Measurements from ENCODE around the gene LRRTM3.

The LRRTM3 gene

DNA sequence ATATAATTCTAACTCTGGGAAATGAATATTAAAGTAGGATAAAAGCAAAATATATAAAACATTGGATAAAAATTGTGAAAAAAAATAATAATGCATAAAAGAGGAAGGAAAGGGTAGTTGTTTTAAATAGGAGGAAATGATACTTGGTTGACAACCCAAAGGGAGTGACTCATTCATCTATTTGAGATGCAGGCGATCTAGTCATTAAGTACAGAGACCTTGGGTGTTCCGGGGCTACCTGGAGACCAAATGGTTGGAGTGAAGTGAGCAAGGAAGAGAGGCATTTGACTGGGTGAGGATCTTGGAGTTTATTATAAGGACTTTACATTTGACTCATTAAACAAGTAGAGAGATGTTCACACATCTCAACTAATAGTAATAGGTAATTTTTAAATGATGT, 111.0 kb downstream of the LRRTM3 start:
- DNase-seq: no peak

DNA sequence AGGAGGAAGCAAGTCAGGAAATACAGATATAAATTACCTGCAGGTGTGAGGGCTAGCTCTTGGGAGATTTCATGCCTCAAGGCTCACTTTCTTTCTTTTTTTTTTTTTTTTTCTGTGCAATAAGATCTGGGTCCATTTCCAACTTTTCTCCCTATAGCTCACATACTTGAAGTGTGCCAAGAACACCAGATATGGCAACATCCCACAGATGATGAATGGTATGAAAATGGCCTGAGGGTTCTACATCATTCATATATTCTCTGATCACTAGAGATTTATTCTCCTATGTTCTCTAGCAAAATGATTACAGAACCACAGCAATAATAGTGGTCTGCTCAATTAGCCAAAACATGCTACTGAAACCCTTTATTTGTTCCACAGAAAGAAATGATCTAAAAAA, 117.2 kb downstream of the LRRTM3 start:
- no peak for DNase-seq

DNA sequence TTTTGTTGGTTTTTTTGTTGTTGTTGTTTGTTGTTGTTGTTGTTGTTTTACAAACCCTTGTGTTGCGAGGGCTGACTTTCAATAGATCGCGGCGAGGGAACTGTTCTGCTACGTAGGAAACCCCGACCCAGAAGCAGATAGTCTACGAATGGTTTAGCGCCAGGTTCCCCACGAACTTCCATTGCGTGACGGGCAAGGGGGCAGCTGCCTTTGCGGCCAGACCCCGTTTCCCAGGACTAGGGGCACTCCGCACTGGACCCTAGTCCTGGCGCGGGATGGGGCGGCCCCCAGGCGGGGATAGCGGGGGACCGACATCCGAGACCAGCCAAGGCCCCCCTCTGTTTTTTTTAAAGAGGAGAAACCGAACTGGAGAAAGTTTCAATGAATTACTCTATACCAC, 119.6 kb downstream of the LRRTM3 start:
- no peak for DNase-seq

DNA sequence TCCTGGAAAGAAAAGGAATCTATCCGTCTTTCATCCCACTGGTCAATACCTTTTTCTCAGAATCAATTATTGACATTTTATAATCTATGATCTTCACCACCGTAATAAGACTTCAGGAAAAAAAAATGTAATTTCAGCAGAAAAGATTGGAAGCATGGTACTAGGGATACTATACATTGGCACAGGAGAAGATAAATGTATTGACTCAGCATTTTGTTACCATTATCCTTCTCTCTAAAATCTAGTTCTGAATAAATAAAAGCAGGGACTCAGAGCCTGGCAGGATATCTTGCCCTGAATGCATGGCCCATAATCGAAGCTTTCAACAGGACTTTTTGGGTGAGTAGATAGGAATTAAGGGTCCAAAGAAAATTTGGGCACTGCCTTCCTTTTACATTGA, 120.7 kb downstream of the LRRTM3 start:
- DNase-seq: no peak

DNA sequence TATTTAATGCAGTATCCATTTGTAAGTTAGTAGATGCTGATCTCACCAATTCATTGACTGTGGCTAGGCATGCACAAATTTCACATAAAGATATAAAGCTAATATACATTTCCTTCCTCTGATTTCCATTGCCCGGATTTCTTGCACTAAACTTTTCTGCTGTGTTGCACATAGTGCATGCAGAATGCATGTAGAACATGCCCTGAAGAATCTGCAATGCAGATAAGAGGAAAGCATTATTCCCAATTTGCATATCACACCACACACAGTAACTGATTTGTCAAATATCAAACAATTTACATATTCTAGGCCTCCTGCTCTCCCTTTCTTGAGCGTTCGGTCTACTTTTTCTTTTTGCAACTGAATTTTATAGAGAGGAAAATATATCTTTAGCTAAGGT, 124.2 kb downstream of the LRRTM3 start:
- no peak for DNase-seq

DNA sequence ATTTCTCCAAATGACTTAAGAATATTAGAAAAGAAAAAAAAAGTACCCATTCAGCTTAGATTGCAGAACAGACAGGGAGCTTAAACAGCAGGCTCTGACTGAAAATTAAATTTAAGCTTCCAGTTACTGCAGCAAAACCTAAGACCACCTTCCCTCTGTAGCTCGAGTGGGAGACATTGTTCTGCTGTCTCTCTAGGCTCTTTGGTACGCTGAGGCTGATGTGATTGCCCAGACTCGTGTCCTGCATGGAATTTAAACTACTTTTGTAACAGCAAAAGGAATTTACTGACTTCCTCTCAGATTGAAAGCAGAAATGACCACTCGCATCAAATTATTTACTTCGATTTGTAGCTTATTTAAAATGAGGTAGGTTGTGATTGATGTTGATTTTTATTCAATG, 124.6 kb downstream of the LRRTM3 start:
- DNase-seq: no peak

DNA sequence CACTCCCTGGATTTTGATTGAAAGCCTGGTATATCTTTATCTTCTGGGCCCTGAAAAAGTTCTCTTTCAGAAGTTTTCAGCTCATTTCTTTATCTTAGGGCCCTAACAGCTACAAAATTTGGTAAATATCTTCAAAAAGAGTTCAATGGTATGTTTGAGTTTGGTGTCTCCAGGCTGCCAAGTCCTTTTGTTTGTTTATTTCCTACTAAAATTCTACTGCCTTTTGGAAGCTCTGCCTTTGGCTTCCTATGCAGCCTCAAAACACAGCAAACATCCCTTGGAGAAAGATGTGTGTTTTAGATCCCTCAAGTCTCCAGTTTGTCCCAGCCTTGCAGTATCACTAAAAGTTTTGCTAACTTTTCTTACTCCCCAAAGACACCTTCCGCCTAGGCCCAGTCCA, 146.8 kb downstream of the LRRTM3 start:
- DNase-seq: no peak

DNA sequence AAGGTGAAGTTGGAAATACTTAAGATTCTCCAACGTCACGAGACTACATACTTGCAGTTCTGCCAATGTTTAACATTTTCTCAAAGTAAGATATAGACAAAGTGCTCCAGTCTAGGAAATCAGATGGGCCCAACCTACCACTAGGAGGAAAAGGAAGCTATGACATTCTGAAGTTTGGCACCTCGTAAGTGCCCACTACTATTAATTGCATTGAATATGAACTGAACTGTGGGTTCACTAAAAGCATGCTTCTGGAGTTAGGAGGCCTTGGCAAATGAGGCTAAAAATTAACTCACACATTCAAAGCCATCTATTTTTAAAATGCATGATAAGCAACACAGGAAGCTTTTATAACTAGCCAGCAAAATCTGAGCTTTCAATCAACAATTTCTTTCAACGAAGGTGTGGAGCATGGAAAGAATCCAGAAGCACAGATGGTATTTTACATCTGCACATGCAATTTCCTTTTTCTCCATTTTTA, 149.7 kb downstream of the LRRTM3 start:
- no peak for DNase-seq

DNA sequence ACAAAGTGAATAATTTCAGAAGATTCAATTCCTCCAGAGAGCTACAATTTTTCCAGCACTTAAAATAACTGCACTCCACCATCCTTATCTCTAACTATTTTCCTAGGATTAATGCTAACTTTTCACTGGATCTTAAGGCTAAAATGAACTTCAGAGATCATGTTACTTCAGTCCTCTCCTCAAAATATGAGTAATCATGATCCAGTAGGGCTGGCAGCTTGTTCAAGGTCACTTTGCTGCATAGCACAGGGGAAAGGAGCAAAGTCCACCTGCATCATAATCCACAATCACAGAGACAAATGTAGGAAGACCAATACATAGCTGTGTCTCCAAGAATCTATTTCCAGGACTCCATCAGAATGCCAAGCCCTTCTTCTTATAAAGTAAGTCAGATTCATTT, 150.3 kb downstream of the LRRTM3 start:
- DNase-seq: no peak

DNA sequence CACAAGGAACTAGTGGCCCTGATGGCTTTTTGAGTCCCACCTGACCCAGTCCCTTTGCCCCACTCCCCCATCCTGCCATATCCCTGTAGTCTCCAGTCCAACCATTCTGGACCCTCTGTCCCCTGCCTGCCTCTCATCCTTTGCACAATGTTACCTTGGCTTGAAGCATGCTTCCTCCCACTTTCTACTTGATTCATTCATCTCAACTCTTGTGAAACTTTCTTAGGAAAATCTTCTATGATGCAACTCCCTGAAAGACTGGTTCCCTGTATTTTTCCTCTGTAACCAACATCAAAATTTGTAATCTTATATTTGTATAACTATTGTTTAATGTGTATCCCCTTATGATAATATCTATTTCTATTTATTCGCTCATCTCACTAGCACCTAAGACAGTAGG, 151.5 kb downstream of the LRRTM3 start:
- no peak for DNase-seq

DNA sequence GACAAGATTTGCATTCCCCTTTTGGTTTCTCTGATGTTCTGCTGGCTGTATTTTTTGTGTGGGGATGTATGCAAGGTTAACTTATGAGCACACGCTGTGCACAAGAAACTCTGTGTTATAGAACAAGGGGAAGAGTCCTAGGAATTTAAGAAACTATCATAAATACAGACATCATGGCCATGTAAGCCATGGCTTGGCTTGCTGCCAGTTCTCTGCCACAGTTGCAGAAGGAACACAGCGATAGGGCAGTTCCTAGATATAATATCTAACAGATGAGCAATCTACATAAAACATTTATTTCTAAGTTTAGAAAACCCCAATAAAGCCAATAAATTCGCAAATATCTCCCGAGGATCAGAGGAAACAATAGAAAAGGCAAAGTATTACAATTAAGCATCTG, 153.3 kb downstream of the LRRTM3 start:
- no peak for DNase-seq

DNA sequence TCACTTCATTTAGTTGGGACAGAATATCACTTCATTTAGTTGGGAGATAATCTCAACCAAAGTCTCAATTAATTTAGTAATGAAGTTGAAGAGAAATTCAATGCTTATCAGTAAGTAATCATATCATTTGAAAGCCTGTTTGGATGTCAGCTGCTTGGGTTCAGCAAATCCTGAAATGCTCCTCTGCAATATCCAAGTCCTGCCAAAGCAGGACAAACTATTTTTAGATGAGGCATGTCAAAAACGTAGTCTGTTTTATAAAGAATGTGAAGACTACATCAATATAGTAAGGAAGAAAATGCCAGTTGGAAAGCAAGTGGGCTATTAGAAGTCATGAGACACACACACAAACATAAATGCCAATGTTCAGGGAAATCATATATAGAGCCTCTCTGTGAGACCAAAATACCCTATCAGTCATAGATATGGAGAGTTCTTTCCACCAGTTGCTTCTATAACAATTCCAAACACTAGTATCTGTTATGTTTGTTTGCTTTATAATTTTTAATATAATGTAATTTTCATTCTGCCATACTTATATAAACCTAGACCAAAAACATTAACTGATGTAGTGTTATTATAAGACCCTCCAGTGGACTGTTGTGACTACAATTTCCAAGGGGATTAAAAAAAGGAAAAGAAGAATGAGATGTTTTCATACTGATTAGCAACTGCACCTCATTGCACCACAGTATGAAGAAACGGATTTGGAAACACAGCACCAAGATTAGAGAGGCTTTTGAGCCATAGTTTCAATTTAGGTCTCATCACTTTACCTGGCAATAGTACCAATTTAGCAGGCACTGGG, 160.7 kb downstream of the LRRTM3 start:
- no peak for DNase-seq

DNA sequence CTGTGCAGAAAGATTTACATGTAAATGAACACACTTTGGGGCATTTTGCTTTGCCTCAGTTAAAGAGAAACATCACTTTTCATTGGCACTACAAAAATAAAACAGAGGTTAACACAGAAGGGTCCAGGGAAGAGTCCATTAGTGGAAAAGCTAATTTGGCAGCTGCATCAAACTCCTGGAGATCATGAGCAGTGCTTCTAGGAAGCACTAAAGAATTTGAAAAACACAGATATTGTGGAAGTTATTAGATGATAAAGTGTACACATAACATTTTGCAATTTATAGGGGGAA, 161.2 kb downstream of the LRRTM3 start:
- DNase-seq: no peak

DNA sequence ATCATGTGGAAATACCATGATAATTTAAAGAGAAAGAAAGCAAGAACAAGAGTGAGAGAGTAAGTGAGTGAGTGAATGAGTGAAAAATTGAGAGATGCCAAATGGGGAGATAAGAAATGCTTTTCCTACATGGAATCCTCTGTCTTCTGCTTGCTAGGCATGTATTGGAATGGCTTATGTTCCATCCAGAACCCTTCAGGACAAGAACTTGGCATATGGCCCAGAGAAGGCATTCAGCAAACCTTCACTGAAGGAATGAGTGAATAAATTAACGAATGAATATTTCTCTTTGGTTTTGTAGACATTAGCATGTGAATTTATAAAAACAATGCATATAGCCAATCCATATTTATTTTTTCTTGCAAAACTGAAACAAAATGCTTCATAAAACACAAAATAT, 162.2 kb downstream of the LRRTM3 start:
- DNase-seq: no peak

DNA sequence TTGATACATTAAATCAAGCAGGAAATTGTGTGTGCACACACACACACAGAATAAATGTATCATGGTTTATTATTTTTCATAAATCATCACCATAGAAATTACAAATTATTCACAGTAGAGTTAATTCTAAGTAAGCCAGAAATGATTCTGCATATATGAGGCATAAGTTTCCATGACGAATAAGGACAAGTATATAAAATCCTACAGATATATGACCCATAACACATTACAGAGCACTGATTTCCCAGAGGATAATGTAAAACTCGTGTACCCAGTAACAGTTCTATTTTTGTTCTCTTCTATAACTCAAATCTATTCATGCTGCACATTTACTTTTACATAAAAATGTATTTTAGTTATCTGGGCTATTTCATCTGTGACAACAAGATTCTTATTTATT, 169.7 kb downstream of the LRRTM3 start:
- no peak for DNase-seq

DNA sequence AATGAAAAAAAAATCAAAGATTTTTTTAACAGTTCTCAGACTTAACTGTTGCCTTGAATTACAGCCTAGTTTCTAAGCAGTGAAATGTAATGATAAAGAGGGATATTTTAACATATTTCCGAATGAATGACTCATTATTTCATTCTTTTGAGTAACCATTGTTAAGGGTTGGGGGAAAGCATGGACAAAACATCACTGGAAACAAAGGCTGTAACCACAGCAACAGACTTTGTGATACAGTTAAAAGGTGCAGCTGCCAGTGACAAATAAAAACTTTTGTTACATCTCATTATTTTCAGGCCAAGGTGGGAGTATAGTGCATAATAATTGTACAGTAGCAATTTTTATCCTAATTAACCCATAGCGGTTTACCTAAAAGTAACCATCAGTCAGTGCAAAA, 172.6 kb downstream of the LRRTM3 start:
- peak; percentile 50 for DNase-seq

DNA sequence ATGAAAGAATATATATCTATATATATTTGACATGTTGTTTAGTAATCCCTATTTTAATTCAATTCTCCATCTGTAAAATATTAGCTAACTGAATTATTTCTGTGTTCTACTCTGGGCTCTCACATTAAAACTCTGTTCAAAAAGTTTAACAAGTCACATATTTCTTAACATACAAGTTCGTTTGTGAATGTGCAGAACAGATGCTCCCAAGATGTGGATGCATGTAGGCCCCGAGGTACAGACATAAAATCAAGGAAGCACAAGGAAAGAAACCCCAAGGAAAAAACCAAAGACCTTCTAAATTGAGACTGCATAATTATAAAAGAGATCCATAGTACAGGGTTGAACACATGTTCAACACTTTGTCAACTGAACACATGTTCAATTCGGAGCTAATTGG, 175.1 kb downstream of the LRRTM3 start:
- DNase-seq: no peak

DNA sequence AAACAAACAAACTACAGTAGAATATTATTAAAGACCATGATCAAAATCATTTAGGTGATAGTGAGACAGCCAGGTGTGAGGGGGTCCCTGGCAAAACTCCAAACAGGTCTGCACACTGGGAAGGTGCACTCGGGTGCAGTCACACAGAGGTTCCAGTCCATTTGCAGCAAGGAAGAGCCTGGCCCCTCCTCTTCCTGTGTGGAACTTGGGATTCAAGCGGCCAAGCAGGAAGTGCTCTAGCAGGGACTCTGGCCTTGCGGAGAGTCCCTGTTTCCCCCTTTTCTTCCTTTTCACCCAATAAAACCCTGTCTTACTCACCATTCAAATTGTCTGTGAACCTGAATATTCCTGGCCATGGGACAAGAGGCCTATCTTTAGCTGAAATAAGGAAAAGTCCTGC, 181.8 kb downstream of the LRRTM3 start:
- DNase-seq: no peak

DNA sequence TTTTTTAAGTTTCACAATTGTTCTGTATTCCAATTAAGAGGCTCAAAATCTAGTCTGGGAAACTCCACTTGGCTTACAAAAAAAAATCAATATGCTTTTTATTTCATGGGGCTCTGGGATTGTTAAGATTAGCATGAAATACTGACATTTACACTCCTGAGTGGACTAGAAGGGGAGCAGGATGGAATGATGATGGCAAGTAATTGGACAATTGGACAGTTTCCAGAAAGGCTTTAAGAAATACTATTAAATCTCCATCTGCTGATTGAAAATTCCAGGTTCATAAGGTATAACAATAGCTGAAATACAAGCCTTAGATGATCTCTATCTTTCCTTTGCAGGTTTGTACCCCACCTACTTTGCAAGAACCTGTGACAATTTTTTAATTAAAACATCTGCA, 184.4 kb downstream of the LRRTM3 start:
- DNase-seq: no peak

DNA sequence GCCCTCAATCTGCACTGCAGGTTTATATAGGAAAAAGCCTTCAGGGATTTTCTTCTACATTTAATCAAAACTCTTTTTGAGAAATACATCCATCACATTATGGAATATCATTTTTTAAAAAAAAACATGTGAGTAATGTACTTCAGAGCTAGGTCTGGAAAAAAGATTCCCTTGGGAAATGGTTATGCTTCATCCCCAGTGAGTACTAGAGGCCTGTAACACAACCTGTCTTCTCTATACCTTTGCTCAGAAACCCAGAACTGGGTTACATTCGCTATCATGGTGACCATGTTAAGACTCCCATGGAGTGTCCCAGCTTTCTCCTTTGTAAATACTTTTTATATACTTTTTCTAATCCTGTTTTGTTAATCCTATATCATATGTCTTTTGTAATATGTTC, 186.9 kb downstream of the LRRTM3 start:
- DNase-seq: no peak

DNA sequence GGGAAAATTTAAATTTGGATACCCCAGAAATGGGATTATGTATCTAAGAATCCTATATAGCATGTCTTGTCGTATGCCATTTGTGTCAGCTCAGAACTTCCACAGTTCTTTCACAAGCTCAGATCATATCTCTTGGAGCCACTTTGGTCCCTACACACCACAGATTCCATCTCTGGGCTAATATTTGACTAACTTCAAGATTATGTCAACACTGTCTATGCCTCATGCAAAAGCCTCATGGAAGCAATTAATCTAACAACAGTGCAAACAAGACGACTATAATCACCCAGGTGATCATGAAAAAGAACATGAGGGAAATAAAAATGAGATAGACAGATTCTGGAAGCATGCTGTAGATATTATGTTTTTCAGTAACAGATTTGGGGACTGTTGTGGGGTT, 189.1 kb downstream of the LRRTM3 start:
- DNase-seq: peak; percentile 72

DNA sequence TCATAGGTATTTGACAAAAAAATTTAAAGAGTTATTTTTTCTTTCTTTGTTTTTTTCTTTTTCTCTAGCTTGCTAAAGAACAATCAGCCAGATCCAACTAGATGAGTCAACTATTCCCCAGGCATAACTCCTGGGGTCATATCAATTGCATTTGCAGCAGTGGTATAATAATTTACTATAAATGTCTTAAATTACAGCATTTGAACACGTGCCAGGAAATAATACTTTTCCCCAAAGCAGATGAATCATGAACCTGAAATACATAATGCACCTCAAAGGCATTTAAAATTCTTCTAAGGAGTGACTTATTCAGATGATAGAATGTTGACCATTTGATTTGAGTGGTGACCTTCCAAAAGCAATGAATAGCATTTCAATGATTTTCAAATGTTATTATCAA, 190.1 kb downstream of the LRRTM3 start:
- DNase-seq: no peak

DNA sequence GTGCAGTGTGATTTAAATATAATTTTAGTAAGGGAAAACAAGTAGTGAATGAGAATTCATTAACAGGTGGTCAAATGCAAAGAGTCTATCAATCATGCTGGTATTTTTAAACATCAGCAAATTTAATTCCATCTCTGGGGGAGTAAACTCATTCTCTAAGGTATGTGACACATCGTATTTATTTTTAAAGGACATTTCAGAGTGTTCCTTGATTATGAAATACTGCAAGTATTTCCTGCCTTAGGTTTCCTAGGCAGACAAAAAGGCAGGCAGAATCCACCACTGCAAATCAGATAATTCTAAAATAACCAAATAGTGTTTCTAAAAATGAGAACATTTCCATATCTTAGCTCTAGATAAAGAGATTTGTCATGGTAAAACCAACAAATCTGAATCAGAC, 193.8 kb downstream of the LRRTM3 start:
- no peak for DNase-seq

DNA sequence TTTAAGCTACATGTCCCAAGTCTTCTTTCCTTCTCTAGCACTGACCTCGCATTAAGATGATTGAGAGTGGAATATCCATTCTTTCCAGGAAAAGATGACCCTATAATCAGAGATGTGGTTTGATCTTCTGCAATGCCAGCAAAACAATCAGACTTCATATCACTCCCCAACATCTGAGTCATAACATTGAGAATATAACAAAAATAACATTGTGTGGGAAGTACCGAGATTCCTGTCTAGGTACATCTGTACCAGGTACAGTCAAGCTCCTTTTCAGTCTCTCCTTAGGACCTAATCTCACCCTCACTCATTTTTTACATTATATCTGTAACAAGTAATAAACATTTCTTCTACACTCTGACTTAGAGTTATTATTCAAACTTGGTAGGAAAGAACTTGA, 201.6 kb downstream of the LRRTM3 start:
- DNase-seq: no peak

DNA sequence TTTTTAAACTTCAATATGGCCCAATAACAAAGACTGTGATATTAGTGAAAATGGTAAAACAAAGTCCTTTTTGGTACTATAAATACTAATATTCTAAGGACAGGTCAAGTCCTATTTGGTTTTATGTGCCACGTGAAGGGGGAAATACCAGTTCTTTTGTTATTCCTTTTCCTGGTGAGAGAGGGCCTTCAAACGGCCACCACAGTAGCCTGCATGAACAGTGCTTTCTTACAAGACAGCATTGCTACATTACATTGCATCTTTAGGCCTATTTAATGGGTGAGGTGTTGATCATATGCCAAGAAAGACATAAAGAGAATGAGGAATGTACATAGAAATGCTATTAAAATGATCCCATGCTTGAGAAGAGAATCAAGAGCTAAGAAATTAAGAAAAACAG, 214.8 kb downstream of the LRRTM3 start:
- no peak for DNase-seq

DNA sequence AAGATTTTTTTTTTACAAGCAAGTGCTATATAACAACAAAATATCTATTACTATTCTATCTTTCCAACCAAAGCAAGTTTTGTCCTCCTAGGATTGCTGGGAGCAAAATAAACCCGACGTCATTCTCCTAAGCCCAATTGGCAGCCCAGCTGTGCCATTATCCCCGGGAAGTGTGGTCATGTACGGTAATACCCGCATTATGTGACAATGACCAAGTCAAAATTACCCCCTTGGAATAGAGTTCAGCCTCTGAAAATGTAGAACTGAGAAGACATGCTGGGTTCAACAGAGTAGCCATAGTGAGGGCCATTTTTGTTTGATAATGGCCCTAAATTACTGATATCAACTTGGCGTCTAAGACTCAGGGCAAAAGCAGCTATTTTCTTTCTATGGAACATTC, 215.5 kb downstream of the LRRTM3 start:
- no peak for DNase-seq
